CD4-positive, alpha-beta memory T cell (primary cell): Measurements from ENCODE around the gene BGLAP. TPM values are rescaled to one million over a fixed set of nuclear protein-coding genes. Genes with fewer than 3 reads are reported as not detected.

Experiments used
- CTCF ChIA-PET: fragments of 350-600 bp; sonication (Branson Sonifier 250); formaldehyde crosslinking; loops from one replicate; lab custom pipeline; 2021; ENCODE audit warnings: inconsistent platforms; ENCODE audit not compliant: partially characterized antibody; lab: Charles Lee
- POLR2A ChIA-PET: fragments of 350-600 bp; sonication (Branson Sonifier 250); formaldehyde crosslinking; loops from one replicate; lab custom pipeline; 2021; ENCODE audit not compliant: partially characterized antibody; lab: Charles Lee
- DNase-seq, 5 donors: peaks; one replicate each; pipeline versions ENCODE4 v3.0.0 to v3.0.0-alpha.2; 2020 to 2022; ENCODE audit warnings: mixed read lengths in 1 of 5
- H3K27ac ChIP-seq: one replicate; pipeline ENCODE4 v1.7.0; 2013; ENCODE audit warnings: low read depth, low read length
- H3K27me3 ChIP-seq: 2 replicates; pipeline ENCODE4 v1.7.0; 2013; ENCODE audit warnings: mild to moderate bottlenecking, low read length, moderate library complexity; ENCODE audit not compliant: insufficient read depth
- H3K36me3 ChIP-seq: 2 replicates; pipeline ENCODE4 v1.7.0; 2013; ENCODE audit warnings: mild to moderate bottlenecking, low read length, moderate library complexity; ENCODE audit not compliant: insufficient read depth
- H3K4me1 ChIP-seq: 2 replicates; pipeline ENCODE4 v1.7.0; 2013; ENCODE audit warnings: mild to moderate bottlenecking, low read length, moderate library complexity; ENCODE audit not compliant: insufficient read depth
- H3K4me3 ChIP-seq, 2 donors: one replicate each; pipeline ENCODE4 v1.7.0; 2013; ENCODE audit warnings: low read length in 2 of 2, mild to moderate bottlenecking in 1 of 2
- H3K9me3 ChIP-seq, 2 donors: one replicate each; pipeline ENCODE4 v1.7.0; 2013; ENCODE audit warnings: low read length in 2 of 2, control low read depth in 1 of 2; ENCODE audit not compliant: control insufficient read depth in 1 of 2
- H3K27ac Mint-ChIP-seq, 7 donors: one replicate each; pipeline ENCODE4 v1.8.0; 2020 to 2021; ENCODE audit warnings: mixed read lengths in 7 of 7, mild to moderate bottlenecking in 6 of 7, inconsistent platforms in 3 of 7, moderate library complexity in 3 of 7
- H3K27me3 Mint-ChIP-seq, 2 donors: one replicate each; pipeline ENCODE4 v1.8.0; 2020 to 2021; ENCODE audit warnings: mixed read lengths in 2 of 2
- H3K36me3 Mint-ChIP-seq, 2 donors: one replicate each; pipeline ENCODE4 v1.8.0; 2020 to 2021; ENCODE audit warnings: mixed read lengths in 2 of 2, inconsistent platforms in 1 of 2, mild to moderate bottlenecking in 1 of 2
- H3K4me1 Mint-ChIP-seq, 4 donors: one replicate each; pipeline ENCODE4 v1.8.0; 2020 to 2021; ENCODE audit warnings: mixed read lengths in 4 of 4, mild to moderate bottlenecking in 1 of 4
- H3K4me3 Mint-ChIP-seq, 8 donors: one replicate each; pipeline ENCODE4 v1.8.0; 2020 to 2021; ENCODE audit warnings: mixed read lengths in 8 of 8, mild to moderate bottlenecking in 7 of 8, moderate library complexity in 6 of 8, inconsistent platforms in 3 of 8
- H3K9me3 Mint-ChIP-seq, 8 donors: one replicate each; pipeline ENCODE4 v1.8.0; 2020 to 2021; ENCODE audit warnings: mixed read lengths in 8 of 8, mild to moderate bottlenecking in 5 of 8, inconsistent platforms in 3 of 8, moderate library complexity in 1 of 8
- intact Hi-C: fragments of 100-400 bp; cut with micrococcal nuclease; formaldehyde crosslinking; loops from one replicate; pipeline ENCODE4 v1.15.1; 2023
- polyA plus RNA-seq, 2 donors: library from polyadenylated mRNA; unstranded; fragments of 300-500 nt; fragmentation: Illumina TruSeq; gene quantifications; one replicate each; pipeline ENCODE4 v1.2.3, GENCODE V29; 2021
- total RNA-seq, 2 experiments: library from RNA; stranded (reverse); gene quantifications; one replicate each; pipeline ENCODE4 v1.2.3, GENCODE V29; 2021

BGLAP gene
- total and polyA plus RNA-seq, 4 experiments from 2014 or later, result 7.2 to 7.7 TPM; not detected in 2

GRCh38 chr1:156276532-156276931 lies 34.5 kb downstream of the BGLAP start:
- Mint-ChIP-seq H3K9me3 (no peaks in the 10 kb centered on the region), H3K36me3 (peaks cover 48 to 75% of the 10 kb centered on the region in 2 donors), H3K27ac (no peak overlapping the region), H3K4me3 (no peak overlapping the region), H3K27me3 (no peaks in the 10 kb centered on the region), H3K4me1 (peaks cover 11 to 19% (median 14%) of the 10 kb centered on the region in 4 donors)
- no peak for DNase-seq
- intact Hi-C loops, result no loop called here
- no peaks in the 10 kb centered on the region for H3K27me3 ChIP-seq
- ChIA-PET POLR2A (no interaction called here), CTCF (no interaction called here)
- H3K36me3 ChIP-seq, result peaks cover 65% of the 10 kb centered on the region
- no peak overlapping the region for H3K4me3 ChIP-seq
- no peaks in the 10 kb centered on the region for H3K9me3 ChIP-seq
- peaks cover 20% of the 10 kb centered on the region for H3K4me1 ChIP-seq
- no peak overlapping the region for H3K27ac ChIP-seq

DNA sequence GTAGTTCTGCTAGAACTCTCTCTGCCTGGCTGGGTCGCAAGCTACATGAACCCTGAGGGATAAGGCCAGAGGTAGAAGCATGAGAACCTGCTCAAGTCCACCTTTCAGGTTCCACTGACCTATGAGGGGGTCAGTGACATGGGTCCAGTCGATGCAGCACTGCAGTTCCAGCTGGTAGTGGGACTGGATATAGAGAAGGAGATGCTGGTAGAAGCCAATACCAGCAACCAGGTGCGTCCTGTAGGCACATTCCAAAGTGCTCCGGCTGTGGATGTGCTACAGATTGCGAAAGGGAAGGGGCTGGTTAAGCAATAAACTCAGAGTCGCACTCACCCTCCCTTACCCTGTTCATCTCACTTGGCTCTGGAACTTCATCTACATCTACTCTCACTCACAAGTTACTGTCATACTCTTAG lies 35.0 kb downstream of the BGLAP start:
- ChIA-PET POLR2A (no interaction called here), CTCF (no interaction called here)
- no peaks in the 10 kb centered on the region for H3K9me3 Mint-ChIP-seq
- Histone ChIP-seq H3K36me3 (peaks cover 62% of the 10 kb centered on the region), H3K27me3 (no peaks in the 10 kb centered on the region), H3K27ac (no peak overlapping the region), H3K4me1 (peaks cover 25% of the 10 kb centered on the region), H3K4me3 (no peak overlapping the region), H3K9me3 (no peaks in the 10 kb centered on the region)
- intact Hi-C loops, result no loop called here
- H3K4me1 Mint-ChIP-seq, result peaks cover 12 to 23% (median 17%) of the 10 kb centered on the region in 4 donors
- no peak for DNase-seq
- H3K4me3 Mint-ChIP-seq, result no peak overlapping the region
- peaks cover 45 to 71% of the 10 kb centered on the region in 2 donors for H3K36me3 Mint-ChIP-seq
- H3K27me3 Mint-ChIP-seq, result no peaks in the 10 kb centered on the region
- H3K27ac Mint-ChIP-seq, result no peak overlapping the region

GRCh38 chr1:156279837-156280236 lies 37.9 kb downstream of the BGLAP start:
- Histone ChIP-seq H3K4me3 (no peak overlapping the region), H3K9me3 (no peaks in the 10 kb centered on the region), H3K27ac (no peak overlapping the region), H3K4me1 (peaks cover 38% of the 10 kb centered on the region), H3K27me3 (no peaks in the 10 kb centered on the region), H3K36me3 (peaks cover 36% of the 10 kb centered on the region)
- H3K4me3 Mint-ChIP-seq, result peak overlapping the region in 7 of 8 donors; percentile 7 to 76 (median 42)
- POLR2A ChIA-PET, result interaction anchor here (0.8 to 1.3 kb wide), 2 partner anchors 8 to 67 kb away, joined by 3 read pairs; partner anchors contain the start of gene PMF1
- CTCF ChIA-PET, result interaction anchor here (0.9 kb wide), 1 partner anchor 40 kb away, joined by 3 read pairs; no protein-coding TSS in a partner anchor
- intact Hi-C loops, result no loop called here
- H3K27me3 Mint-ChIP-seq, result no peaks in the 10 kb centered on the region
- peaks cover 0 to under 1% (median 0%) of the 10 kb centered on the region in 8 donors for H3K9me3 Mint-ChIP-seq
- peaks cover 23 to 54% of the 10 kb centered on the region in 2 donors for H3K36me3 Mint-ChIP-seq
- peaks cover 26 to 43% (median 34%) of the 10 kb centered on the region in 4 donors for H3K4me1 Mint-ChIP-seq
- peak overlapping the region in 5 of 7 donors; percentile 22 to 96 (median 49) for H3K27ac Mint-ChIP-seq
- DNase-seq, result no peak

DNA sequence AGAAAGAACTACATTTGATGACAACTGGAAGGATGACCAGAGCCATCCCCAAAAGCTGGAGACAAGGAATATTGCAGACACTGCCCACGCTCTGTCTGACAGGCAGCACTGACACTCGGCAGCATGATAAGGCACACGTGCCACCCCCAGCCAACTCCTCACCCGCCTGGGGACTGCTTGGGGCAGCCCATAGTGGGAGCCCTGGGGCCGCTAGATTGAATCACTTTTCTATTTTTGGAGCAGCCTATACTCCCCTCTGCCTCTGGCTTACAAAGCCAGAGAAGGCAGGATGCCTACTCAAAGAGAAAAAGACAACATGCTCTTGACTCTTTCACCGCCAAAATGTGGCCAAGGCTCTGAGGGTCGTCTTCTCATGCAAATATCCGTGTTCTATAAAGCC lies 39.3 kb downstream of the BGLAP start:
- Mint-ChIP-seq H3K27ac (peak overlapping the region; percentile 90 to 99 (median 96)), H3K36me3 (peaks cover 22 to 44% of the 10 kb centered on the region in 2 donors), H3K27me3 (no peaks in the 10 kb centered on the region), H3K9me3 (peaks cover 0 to 1% (median 0%) of the 10 kb centered on the region in 8 donors), H3K4me1 (peaks cover 26 to 51% (median 35%) of the 10 kb centered on the region in 4 donors), H3K4me3 (peak overlapping the region; percentile 90 to 99 (median 96))
- POLR2A ChIA-PET, result interaction anchor here (0.6 to 4.1 kb wide), 10 partner anchors 9 to 425 kb away, joined by 3 to 50 read pairs (median 14); partner anchors contain the start of genes CCT3, GLMP, PMF1 and TSACC
- CTCF ChIA-PET, result interaction anchor here (1.0 to 1.7 kb wide), 3 partner anchors 21 to 68 kb away, joined by 3 to 4 read pairs (median 4); partner anchors contain the start of gene PMF1
- DNase-seq, result peak in 4 of 5 donors; percentile 6 to 63 (median 20)
- Histone ChIP-seq H3K36me3 (peaks cover 26% of the 10 kb centered on the region), H3K4me3 (peak overlapping the region; percentile 83 to 93), H3K4me1 (peaks cover 38% of the 10 kb centered on the region), H3K9me3 (no peaks in the 10 kb centered on the region), H3K27me3 (no peaks in the 10 kb centered on the region), H3K27ac (peak overlapping the region; percentile 80)
- intact Hi-C loops, result no loop called here

GRCh38 chr1:156281693-156282478 lies 39.9 kb downstream of the BGLAP start:
- Histone ChIP-seq H3K4me3 (peak overlapping the region; percentile 83 to 93), H3K9me3 (no peaks in the 10 kb centered on the region), H3K27me3 (no peaks in the 10 kb centered on the region), H3K27ac (peak overlapping the region; percentile 80), H3K4me1 (peaks cover 38% of the 10 kb centered on the region), H3K36me3 (peaks cover 24% of the 10 kb centered on the region)
- peak in 1 of 5 donors; percentile 3 for DNase-seq
- ChIA-PET CTCF (interaction anchor here (1.0 to 1.7 kb wide), 5 partner anchors 8 to 74 kb away, joined by 3 to 5 read pairs (median 4); partner anchors contain the start of gene PMF1), POLR2A (interaction anchor here (0.6 to 4.1 kb wide), 30 partner anchors 10 to 1020 kb away, joined by 3 to 50 read pairs (median 4); partner anchors contain the start of genes CCT3, GLMP, HDGF and LAMTOR2)
- Mint-ChIP-seq H3K27ac (peak overlapping the region; percentile 90 to 99 (median 96)), H3K36me3 (peaks cover 16 to 40% of the 10 kb centered on the region in 2 donors), H3K9me3 (peaks cover 0 to 1% (median 0%) of the 10 kb centered on the region in 8 donors), H3K27me3 (no peaks in the 10 kb centered on the region), H3K4me1 (peaks cover 26 to 51% (median 36%) of the 10 kb centered on the region in 4 donors), H3K4me3 (peak overlapping the region; percentile 90 to 99 (median 96))
- intact Hi-C loops, result loop anchor here (1.0 to 2.0 kb wide), 5 partner anchors 56 to 485 kb away; partner anchors contain the start of genes CCT3, LAMTOR2, PMF1 and PRCC

DNA sequence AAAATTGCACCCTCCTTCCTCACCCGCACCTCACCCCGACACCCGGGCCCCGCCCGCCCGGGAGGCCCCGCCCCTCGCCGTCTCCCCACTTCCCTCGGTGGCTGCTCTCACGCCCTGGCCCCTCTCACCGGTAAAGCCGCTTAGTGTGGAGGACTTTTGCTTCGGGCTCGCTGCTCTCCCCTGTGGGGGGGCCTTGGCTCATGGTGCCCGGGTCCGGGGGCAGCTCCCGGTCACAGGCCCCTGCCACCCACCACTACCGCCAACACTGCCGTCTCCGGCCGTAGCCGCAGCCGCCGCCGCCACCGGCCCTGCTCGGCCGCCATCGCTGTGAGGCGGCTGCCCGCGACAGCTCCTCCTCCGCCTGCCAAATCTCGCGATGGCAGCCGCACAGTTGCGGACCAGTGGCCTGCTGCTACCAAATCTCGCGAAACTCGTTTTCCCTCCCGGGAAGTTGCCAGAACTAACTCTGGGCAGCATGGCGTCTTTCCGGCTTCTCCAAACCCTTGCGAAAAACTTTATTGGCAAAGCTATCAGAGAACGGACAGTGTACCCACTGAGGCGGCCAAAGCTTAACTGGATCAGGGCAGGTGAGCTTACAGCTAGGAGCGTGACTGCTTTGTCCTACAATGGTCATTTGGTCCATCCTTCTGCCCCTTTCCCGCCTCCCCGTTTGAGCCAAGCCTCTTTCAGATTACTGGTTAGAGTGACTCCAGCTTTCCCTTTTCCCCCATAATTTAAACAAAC lies 40.7 kb downstream of the BGLAP start, which contains the start of gene SMG5:
SMG5 (minus strand) TSS at position 347 of the 744 bp plus-strand sequence; CDS start at position 202, 145 bp downstream.
- peaks cover 18% of the 10 kb centered on the region for H3K36me3 ChIP-seq
- intact Hi-C loops, result loop anchor here (1.0 to 2.0 kb wide), 5 partner anchors 56 to 485 kb away; partner anchors contain the start of genes CCT3, LAMTOR2, PMF1 and PRCC
- ChIA-PET POLR2A (interaction anchor here (0.6 to 4.1 kb wide), 32 partner anchors 9 to 1021 kb away, joined by 3 to 50 read pairs (median 4); partner anchors contain the start of genes CCT3, GLMP, HDGF and LAMTOR2), CTCF (interaction anchor here (0.9 to 2.0 kb wide), 9 partner anchors 9 to 103 kb away, joined by 3 to 5 read pairs (median 4); partner anchors contain the start of gene PMF1)
- Mint-ChIP-seq H3K4me3 (peak within 1 kb of the TSS; percentile 90 to 99 (median 96)), H3K9me3 (peaks cover 0 to 1% (median 0%) of the 10 kb centered on the region in 8 donors), H3K4me1 (peaks cover 26 to 51% (median 36%) of the 10 kb centered on the region in 4 donors), H3K36me3 (peaks cover 10 to 33% of the 10 kb centered on the region in 2 donors), H3K27me3 (no peaks in the 10 kb centered on the region), H3K27ac (peak within 1 kb of the TSS; percentile 90 to 99 (median 96))
- no peaks in the 10 kb centered on the region for H3K27me3 ChIP-seq
- H3K4me1 ChIP-seq, result peaks cover 38% of the 10 kb centered on the region
- H3K27ac ChIP-seq, result peak within 1 kb of the TSS; percentile 80
- no peaks in the 10 kb centered on the region for H3K9me3 ChIP-seq
- peak; percentile 97 to 99 (median 98) for DNase-seq
- H3K4me3 ChIP-seq, result peak within 1 kb of the TSS; percentile 93 to 96
